ENCODE results near the gene RTKN2.

RTKN2 gene

DNA sequence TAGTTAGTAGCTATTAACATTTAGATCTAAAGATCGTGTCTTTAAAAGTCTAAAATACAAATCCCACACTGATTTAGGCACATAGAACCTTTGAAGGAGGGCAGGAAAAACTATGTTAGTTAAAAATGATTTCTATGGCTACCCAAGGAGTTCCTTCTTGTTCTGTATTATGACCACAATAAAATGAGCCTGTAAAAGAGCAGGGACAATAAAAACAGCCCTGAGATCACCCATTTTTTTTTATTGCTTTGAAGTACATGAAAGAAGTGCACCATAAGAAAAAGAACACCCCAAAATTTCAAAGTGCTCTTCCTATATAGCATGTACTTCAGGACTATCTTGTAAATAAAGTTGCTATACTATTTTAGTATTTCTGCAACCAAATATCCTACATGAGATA is 29.8 kb downstream of the RTKN2 start:
- peaks cover 3% of the 10 kb centered on the region for H3K4me1 ChIP-seq (ENCODE audit: control insufficient read depth, insufficient read depth, low read length)
- H3K9ac ChIP-seq (ENCODE audit: low read depth, low read length), result no peak overlapping the region
- H3K9me3 ChIP-seq (ENCODE audit: control insufficient read depth, insufficient read depth, low read length), result no peaks in the 10 kb centered on the region
- no peaks in the 10 kb centered on the region for H3K27me3 ChIP-seq (ENCODE audit: control insufficient read depth, insufficient read depth, low read length)
- no peaks in the 10 kb centered on the region for H3K36me3 ChIP-seq (ENCODE audit: control insufficient read depth, insufficient read depth, low read length)
- H3K4me3 ChIP-seq (ENCODE audit: low read depth, low read length), result no peak overlapping the region

DNA sequence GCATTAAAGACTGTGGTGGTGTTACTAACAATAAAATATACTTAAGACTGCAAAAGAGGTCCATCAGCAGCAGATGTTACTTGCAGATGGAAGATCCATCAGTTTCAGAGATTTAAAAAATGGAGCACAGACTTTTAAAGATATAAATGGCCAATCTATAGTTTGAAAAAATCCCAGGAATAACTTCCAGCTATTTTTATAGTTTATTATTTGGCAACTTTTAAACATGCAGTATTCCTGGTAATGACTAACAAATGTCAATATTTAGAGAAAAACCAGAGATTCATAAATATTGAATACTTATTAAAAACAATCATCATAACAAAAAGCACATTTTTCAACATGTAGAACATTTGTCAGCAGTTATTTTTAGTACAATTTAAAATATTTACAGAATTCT is 30.7 kb downstream of the RTKN2 start:
- Histone ChIP-seq H3K36me3 (ENCODE audit: control insufficient read depth, insufficient read depth, low read length) (no peaks in the 10 kb centered on the region), H3K4me1 (ENCODE audit: control insufficient read depth, insufficient read depth, low read length) (peaks cover 3% of the 10 kb centered on the region), H3K27me3 (ENCODE audit: control insufficient read depth, insufficient read depth, low read length) (no peaks in the 10 kb centered on the region), H3K9ac (ENCODE audit: low read depth, low read length) (no peak overlapping the region), H3K9me3 (ENCODE audit: control insufficient read depth, insufficient read depth, low read length) (no peaks in the 10 kb centered on the region), H3K4me3 (ENCODE audit: low read depth, low read length) (no peak overlapping the region)

DNA sequence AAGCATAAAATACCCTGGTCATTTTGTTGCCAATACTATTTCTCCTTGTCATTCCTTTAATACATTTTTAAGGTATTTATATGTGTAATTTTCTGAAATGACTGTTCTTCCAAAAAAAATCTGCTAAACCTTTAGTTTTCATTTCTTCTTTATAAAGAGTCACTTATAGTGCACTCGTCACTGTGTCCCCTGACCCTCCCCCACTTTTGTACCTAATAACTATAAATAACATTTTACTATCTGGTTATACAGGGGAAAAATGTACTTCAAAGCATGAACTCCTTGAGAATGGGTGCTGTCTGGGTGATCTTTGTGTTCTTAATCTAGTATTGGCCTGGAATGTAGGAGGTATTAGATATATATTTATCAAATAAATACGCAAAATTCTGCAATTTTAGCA is 31.1 kb downstream of the RTKN2 start:
- H3K4me1 ChIP-seq (ENCODE audit: control insufficient read depth, insufficient read depth, low read length), result peaks cover 3% of the 10 kb centered on the region
- no peaks in the 10 kb centered on the region for H3K27me3 ChIP-seq (ENCODE audit: control insufficient read depth, insufficient read depth, low read length)
- H3K9me3 ChIP-seq (ENCODE audit: control insufficient read depth, insufficient read depth, low read length), result no peaks in the 10 kb centered on the region
- H3K4me3 ChIP-seq (ENCODE audit: low read depth, low read length), result no peak overlapping the region
- H3K36me3 ChIP-seq (ENCODE audit: control insufficient read depth, insufficient read depth, low read length), result no peaks in the 10 kb centered on the region
- H3K9ac ChIP-seq (ENCODE audit: low read depth, low read length), result no peak overlapping the region

DNA sequence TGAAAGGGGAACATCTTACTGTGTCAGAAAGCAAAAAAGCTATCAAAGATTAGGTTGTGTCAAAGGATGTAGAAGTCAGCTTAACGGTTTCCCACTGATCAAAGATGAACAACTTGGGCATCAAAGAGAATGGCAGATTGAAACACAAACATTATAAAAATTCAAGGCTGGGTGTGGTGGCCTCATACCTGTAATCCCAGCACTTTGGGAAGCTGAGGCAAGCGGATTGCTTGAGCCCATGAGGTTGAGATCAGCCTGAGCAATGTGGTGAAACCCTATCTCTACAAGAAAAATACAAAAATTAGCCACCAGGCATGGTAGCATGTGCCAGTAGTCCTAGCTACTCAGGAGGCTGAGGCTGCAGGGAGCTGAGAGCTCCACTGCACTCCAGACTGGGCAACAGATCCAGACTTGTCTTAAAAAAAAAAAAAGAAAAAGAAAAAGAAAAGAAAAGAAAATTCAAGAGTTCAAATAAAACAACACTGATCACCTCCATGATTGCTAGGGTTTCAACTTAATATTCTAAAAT is 34.5 kb downstream of the RTKN2 start:
- no peaks in the 10 kb centered on the region for H3K27me3 ChIP-seq (ENCODE audit: control insufficient read depth, insufficient read depth, low read length)
- no peak overlapping the region for H3K9ac ChIP-seq (ENCODE audit: low read depth, low read length)
- H3K4me3 ChIP-seq (ENCODE audit: low read depth, low read length), result no peak overlapping the region
- no peaks in the 10 kb centered on the region for H3K9me3 ChIP-seq (ENCODE audit: control insufficient read depth, insufficient read depth, low read length)
- H3K4me1 ChIP-seq (ENCODE audit: control insufficient read depth, insufficient read depth, low read length), result peaks cover 3% of the 10 kb centered on the region
- H3K36me3 ChIP-seq (ENCODE audit: control insufficient read depth, insufficient read depth, low read length), result no peaks in the 10 kb centered on the region

- H3K4me1 ChIP-seq (ENCODE audit: control insufficient read depth, insufficient read depth, low read length), result peaks cover 3% of the 10 kb centered on the region
- no peak overlapping the region for H3K4me3 ChIP-seq (ENCODE audit: low read depth, low read length)
- H3K9me3 ChIP-seq (ENCODE audit: control insufficient read depth, insufficient read depth, low read length), result no peaks in the 10 kb centered on the region
- no peak overlapping the region for H3K9ac ChIP-seq (ENCODE audit: low read depth, low read length)
- H3K36me3 ChIP-seq (ENCODE audit: control insufficient read depth, insufficient read depth, low read length), result no peaks in the 10 kb centered on the region
- H3K27me3 ChIP-seq (ENCODE audit: control insufficient read depth, insufficient read depth, low read length), result no peaks in the 10 kb centered on the region
Measured at GRCh38 chr10:62233356-62234076, 35.1 kb downstream of the RTKN2 start.

- no peaks in the 10 kb centered on the region for H3K36me3 ChIP-seq (ENCODE audit: control insufficient read depth, insufficient read depth, low read length)
- H3K9ac ChIP-seq (ENCODE audit: low read depth, low read length), result no peak overlapping the region
- H3K4me3 ChIP-seq (ENCODE audit: low read depth, low read length), result no peak overlapping the region
- no peaks in the 10 kb centered on the region for H3K27me3 ChIP-seq (ENCODE audit: control insufficient read depth, insufficient read depth, low read length)
- no peaks in the 10 kb centered on the region for H3K4me1 ChIP-seq (ENCODE audit: control insufficient read depth, insufficient read depth, low read length)
- H3K9me3 ChIP-seq (ENCODE audit: control insufficient read depth, insufficient read depth, low read length), result no peaks in the 10 kb centered on the region
Measured at GRCh38 chr10:62231805-62232204, 36.8 kb downstream of the RTKN2 start.

DNA sequence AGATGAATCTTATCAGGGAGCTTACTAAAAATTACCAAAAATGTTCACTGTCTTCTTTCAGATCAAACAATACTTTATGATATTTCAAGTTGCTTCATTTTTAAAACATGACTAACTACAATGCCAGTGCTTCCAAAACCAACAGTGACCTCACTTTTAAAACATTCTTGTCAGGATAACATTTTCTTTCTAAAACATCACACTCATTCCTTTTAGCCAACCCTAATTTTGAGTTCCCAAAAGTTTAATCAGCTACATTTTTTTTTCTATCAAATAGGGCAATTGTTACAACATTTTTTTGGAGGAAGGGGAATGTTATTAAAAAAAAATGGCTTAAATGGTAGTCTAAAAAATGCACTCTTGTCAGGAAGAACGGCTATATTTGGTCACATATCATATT is 37.3 kb downstream of the RTKN2 start:
- H3K9ac ChIP-seq (ENCODE audit: low read depth, low read length), result no peak overlapping the region
- no peaks in the 10 kb centered on the region for H3K36me3 ChIP-seq (ENCODE audit: control insufficient read depth, insufficient read depth, low read length)
- no peaks in the 10 kb centered on the region for H3K9me3 ChIP-seq (ENCODE audit: control insufficient read depth, insufficient read depth, low read length)
- H3K4me3 ChIP-seq (ENCODE audit: low read depth, low read length), result no peak overlapping the region
- H3K4me1 ChIP-seq (ENCODE audit: control insufficient read depth, insufficient read depth, low read length), result no peaks in the 10 kb centered on the region
- H3K27me3 ChIP-seq (ENCODE audit: control insufficient read depth, insufficient read depth, low read length), result no peaks in the 10 kb centered on the region

DNA sequence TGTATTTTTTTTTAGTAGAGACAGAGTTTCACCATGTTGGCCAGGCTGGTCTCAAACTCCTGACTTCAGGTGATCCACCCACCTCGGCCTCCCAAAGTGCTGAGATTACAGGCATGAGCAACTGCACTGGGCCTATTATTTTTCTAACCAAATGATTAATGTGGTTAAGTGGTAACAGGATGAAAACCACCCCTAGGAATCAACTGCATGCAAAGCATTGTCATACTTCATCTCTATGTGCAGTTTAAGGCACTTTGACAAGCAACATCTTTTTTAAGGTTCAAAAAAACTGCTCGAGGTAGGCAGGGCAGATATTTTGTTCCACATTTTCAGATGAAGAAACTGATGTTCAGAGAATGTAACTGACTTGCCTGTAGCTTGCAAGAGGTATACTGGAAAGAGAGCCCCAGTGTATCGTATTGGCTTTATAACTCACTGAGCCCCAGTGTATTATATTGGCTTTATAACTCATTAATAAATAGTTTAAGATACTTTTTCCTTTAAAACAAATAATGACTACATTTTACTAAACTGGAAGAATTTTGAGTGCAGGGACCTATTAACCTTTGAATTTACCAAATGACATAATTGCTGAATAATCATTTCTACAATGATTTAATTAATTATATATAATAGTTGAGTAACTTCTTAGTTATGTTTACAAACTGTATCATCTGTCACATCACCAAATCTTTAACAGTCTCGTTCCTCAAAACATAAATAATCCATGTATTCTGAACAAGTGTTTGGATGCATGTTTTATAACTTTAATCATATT is 38.1 kb downstream of the RTKN2 start:
- no peak overlapping the region for H3K4me3 ChIP-seq (ENCODE audit: low read depth, low read length)
- no peaks in the 10 kb centered on the region for H3K36me3 ChIP-seq (ENCODE audit: control insufficient read depth, insufficient read depth, low read length)
- H3K4me1 ChIP-seq (ENCODE audit: control insufficient read depth, insufficient read depth, low read length), result no peaks in the 10 kb centered on the region
- H3K9ac ChIP-seq (ENCODE audit: low read depth, low read length), result no peak overlapping the region
- no peaks in the 10 kb centered on the region for H3K27me3 ChIP-seq (ENCODE audit: control insufficient read depth, insufficient read depth, low read length)
- no peaks in the 10 kb centered on the region for H3K9me3 ChIP-seq (ENCODE audit: control insufficient read depth, insufficient read depth, low read length)

DNA sequence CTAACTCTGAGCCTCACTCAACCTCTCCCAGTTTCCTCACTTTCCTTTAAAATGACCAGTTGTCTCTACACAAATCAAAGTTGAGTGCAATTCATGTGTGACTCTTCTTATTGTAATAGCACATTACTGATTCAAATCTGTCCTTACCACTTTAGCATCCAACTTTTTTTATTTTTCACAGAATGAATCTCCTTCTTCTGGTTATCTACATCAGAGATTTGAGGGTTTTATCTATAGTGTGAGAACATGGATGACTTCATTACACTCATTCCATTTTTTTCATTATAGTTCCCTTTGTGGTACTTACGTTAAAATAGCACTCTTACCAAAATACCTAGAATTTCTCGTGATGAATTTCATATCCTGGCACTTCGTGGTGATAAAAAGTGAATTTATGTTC is 43.3 kb downstream of the RTKN2 start:
- Histone ChIP-seq H3K27me3 (ENCODE audit: control insufficient read depth, insufficient read depth, low read length) (no peaks in the 10 kb centered on the region), H3K9ac (ENCODE audit: low read depth, low read length) (no peak overlapping the region), H3K36me3 (ENCODE audit: control insufficient read depth, insufficient read depth, low read length) (no peaks in the 10 kb centered on the region), H3K4me3 (ENCODE audit: low read depth, low read length) (no peak overlapping the region), H3K9me3 (ENCODE audit: control insufficient read depth, insufficient read depth, low read length) (no peaks in the 10 kb centered on the region), H3K4me1 (ENCODE audit: control insufficient read depth, insufficient read depth, low read length) (no peaks in the 10 kb centered on the region)

- Histone ChIP-seq H3K9me3 (ENCODE audit: control insufficient read depth, insufficient read depth, low read length) (no peaks in the 10 kb centered on the region), H3K4me3 (ENCODE audit: low read depth, low read length) (no peak overlapping the region), H3K4me1 (ENCODE audit: control insufficient read depth, insufficient read depth, low read length) (no peaks in the 10 kb centered on the region), H3K27me3 (ENCODE audit: control insufficient read depth, insufficient read depth, low read length) (no peaks in the 10 kb centered on the region), H3K36me3 (ENCODE audit: control insufficient read depth, insufficient read depth, low read length) (no peaks in the 10 kb centered on the region), H3K9ac (ENCODE audit: low read depth, low read length) (no peak overlapping the region)
Measured at GRCh38 chr10:62224606-62225005, 44.0 kb downstream of the RTKN2 start.

DNA sequence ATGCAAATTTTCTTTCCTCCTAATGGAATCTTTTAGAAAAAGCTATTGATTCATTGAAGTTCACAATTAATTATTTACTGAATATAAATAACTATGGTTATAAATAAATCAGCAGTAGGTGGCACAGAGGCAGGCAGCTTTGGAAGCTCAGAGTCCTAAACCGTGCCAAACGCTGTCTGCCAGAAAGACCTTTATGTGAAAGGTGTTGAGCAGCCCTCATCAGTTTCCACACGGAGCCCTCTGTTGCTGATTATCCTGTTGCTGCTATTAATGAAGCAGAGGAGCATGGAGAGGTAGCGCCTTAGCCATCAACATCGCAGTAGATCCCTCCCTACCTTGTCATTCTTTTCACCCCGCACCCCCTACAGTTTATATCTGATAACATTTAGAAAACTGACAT is 51.0 kb downstream of the RTKN2 start:
- Histone ChIP-seq H3K36me3 (ENCODE audit: control insufficient read depth, insufficient read depth, low read length) (no peaks in the 10 kb centered on the region), H3K4me3 (ENCODE audit: low read depth, low read length) (no peak overlapping the region), H3K9me3 (ENCODE audit: control insufficient read depth, insufficient read depth, low read length) (no peaks in the 10 kb centered on the region), H3K27me3 (ENCODE audit: control insufficient read depth, insufficient read depth, low read length) (no peaks in the 10 kb centered on the region), H3K9ac (ENCODE audit: low read depth, low read length) (no peak overlapping the region), H3K4me1 (ENCODE audit: control insufficient read depth, insufficient read depth, low read length) (no peaks in the 10 kb centered on the region)

GRCh38 chr10:62214364-62214874 is 54.2 kb downstream of the RTKN2 start:
- H3K4me1 ChIP-seq (ENCODE audit: control insufficient read depth, insufficient read depth, low read length), result no peaks in the 10 kb centered on the region
- H3K27me3 ChIP-seq (ENCODE audit: control insufficient read depth, insufficient read depth, low read length), result no peaks in the 10 kb centered on the region
- H3K9ac ChIP-seq (ENCODE audit: low read depth, low read length), result no peak overlapping the region
- no peak overlapping the region for H3K4me3 ChIP-seq (ENCODE audit: low read depth, low read length)
- H3K9me3 ChIP-seq (ENCODE audit: control insufficient read depth, insufficient read depth, low read length), result no peaks in the 10 kb centered on the region
- no peaks in the 10 kb centered on the region for H3K36me3 ChIP-seq (ENCODE audit: control insufficient read depth, insufficient read depth, low read length)
